Upper lobe of right lung (tissue), 1 donor: ENCODE results near the gene CLDN1. TPM values are rescaled to one million over a fixed set of nuclear protein-coding genes. Genes with fewer than 3 reads are reported as not detected.

ENCODE experiments used
- ATAC-seq: fragments of 200-7000 bp; cut with Tn5 transposase; one replicate; pipeline ENCODE4 v1.9.1; 2020; ENCODE audit warnings: mild to moderate bottlenecking, moderate library complexity
- DNase-seq: peaks from one replicate; pipeline ENCODE4 v3.0.0-alpha.2; 2020
- H3K27ac ChIP-seq: fragments of 200-600 bp; one replicate; pipeline ENCODE4 v1.8.0; 2022
- H3K27me3 ChIP-seq: fragments of 200-600 bp; one replicate; pipeline ENCODE4 v1.8.0; 2022; ENCODE audit warnings: mild to moderate bottlenecking
- H3K36me3 ChIP-seq: fragments of 200-600 bp; one replicate; pipeline ENCODE4 v1.8.0; 2022
- H3K4me1 ChIP-seq: fragments of 200-600 bp; one replicate; pipeline ENCODE4 v1.8.0; 2022
- H3K4me3 ChIP-seq: fragments of 200-600 bp; one replicate; pipeline ENCODE4 v1.8.0; 2022; ENCODE audit warnings: mild to moderate bottlenecking
- H3K9me3 ChIP-seq: fragments of 200-600 bp; one replicate; pipeline ENCODE4 v1.8.0; 2022
- intact Hi-C: fragments of 100-400 bp; cut with DNase I; formaldehyde crosslinking; loops from one replicate; pipeline ENCODE4 v1.11.0; 2022
- total RNA-seq: library from RNA; stranded (reverse); fragmentation: NEBNext Ultra II Directional; extraction: Animal tissue kit (Norgen Biotek cat#: 25700); gene quantifications from one replicate; pipeline ENCODE4 v1.2.1, GENCODE V29; 2021
- TF ChIP-seq, protein P1 (sequence below): fragments of 200-600 bp; IDR thresholded peaks from one replicate; pipeline ENCODE4 v1.8.0; 2022; ENCODE audit warnings: antibody characterized with exemption
- donor health status: DM: no; HTN: yes; CAD: no; lungs with severe emphysema.

Gene CLDN1
- total RNA-seq, 1 donor from 2014 or later: 14.6 TPM

DNA sequence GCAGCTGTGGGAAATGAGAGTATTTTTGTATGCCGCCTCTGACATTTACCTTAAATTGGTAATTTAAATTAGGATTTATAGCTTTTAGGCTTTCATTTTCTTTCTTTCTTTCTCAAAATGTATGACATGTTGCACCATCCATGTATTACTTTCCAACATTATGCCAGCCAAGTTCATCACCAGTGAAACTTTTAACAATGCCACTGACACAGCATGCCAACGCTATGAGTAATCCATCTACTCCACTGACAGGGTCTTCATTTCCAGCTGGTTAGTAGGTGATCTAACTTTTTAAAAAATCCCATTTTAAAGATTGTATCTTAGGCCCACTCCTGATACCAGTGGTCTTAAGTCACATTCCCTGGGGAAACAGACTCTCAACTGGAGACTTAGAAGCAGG, 43.9 kb upstream of the CLDN1 start:
- TF ChIP-seq, protein P1, sequence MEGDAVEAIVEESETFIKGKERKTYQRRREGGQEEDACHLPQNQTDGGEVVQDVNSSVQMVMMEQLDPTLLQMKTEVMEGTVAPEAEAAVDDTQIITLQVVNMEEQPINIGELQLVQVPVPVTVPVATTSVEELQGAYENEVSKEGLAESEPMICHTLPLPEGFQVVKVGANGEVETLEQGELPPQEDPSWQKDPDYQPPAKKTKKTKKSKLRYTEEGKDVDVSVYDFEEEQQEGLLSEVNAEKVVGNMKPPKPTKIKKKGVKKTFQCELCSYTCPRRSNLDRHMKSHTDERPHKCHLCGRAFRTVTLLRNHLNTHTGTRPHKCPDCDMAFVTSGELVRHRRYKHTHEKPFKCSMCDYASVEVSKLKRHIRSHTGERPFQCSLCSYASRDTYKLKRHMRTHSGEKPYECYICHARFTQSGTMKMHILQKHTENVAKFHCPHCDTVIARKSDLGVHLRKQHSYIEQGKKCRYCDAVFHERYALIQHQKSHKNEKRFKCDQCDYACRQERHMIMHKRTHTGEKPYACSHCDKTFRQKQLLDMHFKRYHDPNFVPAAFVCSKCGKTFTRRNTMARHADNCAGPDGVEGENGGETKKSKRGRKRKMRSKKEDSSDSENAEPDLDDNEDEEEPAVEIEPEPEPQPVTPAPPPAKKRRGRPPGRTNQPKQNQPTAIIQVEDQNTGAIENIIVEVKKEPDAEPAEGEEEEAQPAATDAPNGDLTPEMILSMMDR: no peak
- intact Hi-C loops: no loop called here
- Histone ChIP-seq H3K4me1 (no peaks in the 10 kb centered on the region), H3K9me3 (no peaks in the 10 kb centered on the region), H3K27me3 (no peaks in the 10 kb centered on the region), H3K27ac (no peak overlapping the region), H3K4me3 (no peak overlapping the region), H3K36me3 (no peaks in the 10 kb centered on the region)
- DNase-seq (no peak), ATAC-seq (no peak)

DNA sequence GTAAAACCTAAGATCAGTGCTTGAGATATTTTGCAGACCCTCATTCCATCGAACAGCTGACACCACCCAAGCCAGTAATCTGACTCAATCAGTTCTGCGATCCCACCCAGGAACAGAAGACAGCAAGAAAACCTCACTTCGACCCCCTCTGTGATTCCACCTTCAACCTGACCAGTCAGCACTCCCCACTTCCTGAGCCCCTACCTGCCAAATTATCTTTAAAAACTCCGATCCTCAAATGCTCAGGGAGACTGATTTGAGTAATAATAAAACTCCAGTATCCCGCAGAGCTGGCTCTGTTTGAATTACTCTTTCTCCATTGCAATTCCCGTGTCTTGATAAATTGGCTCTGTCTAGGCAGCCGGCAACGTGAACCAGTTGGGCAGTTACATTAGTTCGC, 40.0 kb upstream of the CLDN1 start:
- TF ChIP-seq, protein P1: no peak

DNA sequence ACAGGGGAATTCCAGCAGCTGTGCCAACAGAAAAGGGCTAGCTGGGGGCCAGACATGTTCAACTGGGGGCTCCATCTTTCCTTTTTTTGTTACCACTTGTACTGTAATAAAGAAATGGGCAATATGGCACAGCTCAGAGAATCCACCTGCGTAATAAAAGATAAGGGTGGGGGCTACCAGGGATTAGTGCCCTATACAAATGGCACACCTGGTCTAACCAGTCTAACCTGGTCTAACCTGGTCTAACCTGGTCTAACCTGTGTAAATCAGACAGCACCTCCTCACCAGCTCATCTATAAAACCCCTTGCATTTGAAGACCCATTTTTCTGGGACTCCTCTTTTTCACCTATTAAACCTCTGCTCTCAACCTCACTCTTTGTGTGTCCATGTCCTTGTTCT, 39.5 kb upstream of the CLDN1 start:
- no peaks in the 10 kb centered on the region for H3K4me1 ChIP-seq
- H3K9me3 ChIP-seq: no peaks in the 10 kb centered on the region
- no peak overlapping the region for H3K27ac ChIP-seq
- DNase-seq: no peak
- no peak overlapping the region for H3K4me3 ChIP-seq
- TF ChIP-seq, protein P1: no peak
- H3K27me3 ChIP-seq: no peaks in the 10 kb centered on the region
- ATAC-seq: no peak
- H3K36me3 ChIP-seq: no peaks in the 10 kb centered on the region
- intact Hi-C loops: no loop called here

More for the DNA sequence above, 40.0 kb upstream of the CLDN1 start:
- Histone ChIP-seq H3K27ac (no peak overlapping the region), H3K36me3 (no peaks in the 10 kb centered on the region), H3K4me3 (no peak overlapping the region), H3K4me1 (no peaks in the 10 kb centered on the region), H3K9me3 (no peaks in the 10 kb centered on the region), H3K27me3 (no peaks in the 10 kb centered on the region)
- DNase-seq (no peak), ATAC-seq (no peak)
- intact Hi-C loops: no loop called here

DNA sequence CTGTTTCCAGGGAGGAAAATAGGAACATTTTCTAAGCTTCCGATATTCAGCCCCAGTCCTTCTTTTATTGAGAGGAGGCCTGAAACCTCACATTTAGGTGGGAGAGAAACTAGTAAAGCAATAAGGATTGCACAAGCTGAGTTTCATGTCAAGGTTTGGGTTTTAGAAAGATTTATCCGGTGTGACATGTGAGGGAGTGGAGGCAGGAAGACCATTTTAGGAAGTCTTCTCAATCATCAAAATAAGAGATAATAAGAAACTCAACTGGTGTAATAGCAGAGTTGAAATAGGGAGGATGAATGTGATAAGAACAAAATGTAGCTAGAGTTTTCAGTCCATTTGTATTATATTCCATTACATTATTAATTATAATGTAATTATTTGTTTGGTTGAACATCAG, 38.0 kb upstream of the CLDN1 start:
- DNase-seq: no peak
- no peak for ATAC-seq

DNA sequence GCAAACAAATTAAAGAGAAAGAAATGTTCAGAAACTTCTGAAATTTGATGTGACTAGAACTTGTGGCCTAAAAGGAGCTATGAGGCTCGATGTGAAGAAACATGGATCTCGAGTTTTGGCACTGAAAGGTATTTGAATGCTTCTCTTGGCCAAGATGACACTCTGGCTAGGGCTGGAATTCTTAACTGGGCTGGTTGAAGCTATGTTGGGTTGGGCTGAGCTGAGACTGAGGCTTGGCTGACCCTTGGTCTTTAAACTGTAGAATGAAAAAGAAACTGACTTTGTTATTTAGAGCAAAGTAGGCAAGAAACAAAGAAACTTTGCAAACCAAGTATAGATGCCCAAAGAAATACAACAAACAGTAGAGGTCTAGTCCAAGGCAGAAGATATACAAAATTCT, 37.6 kb upstream of the CLDN1 start:
- H3K4me3 ChIP-seq: no peak overlapping the region
- no peaks in the 10 kb centered on the region for H3K4me1 ChIP-seq
- TF ChIP-seq, protein P1: no peak
- ATAC-seq (no peak), DNase-seq (no peak)
- no peaks in the 10 kb centered on the region for H3K36me3 ChIP-seq
- no peaks in the 10 kb centered on the region for H3K27me3 ChIP-seq
- no peak overlapping the region for H3K27ac ChIP-seq
- no peaks in the 10 kb centered on the region for H3K9me3 ChIP-seq
- intact Hi-C loops: no loop called here

More for the DNA sequence above, 38.0 kb upstream of the CLDN1 start:
- intact Hi-C loops: no loop called here
- Histone ChIP-seq H3K4me1 (no peaks in the 10 kb centered on the region), H3K9me3 (no peaks in the 10 kb centered on the region), H3K36me3 (no peaks in the 10 kb centered on the region), H3K4me3 (no peak overlapping the region), H3K27me3 (no peaks in the 10 kb centered on the region), H3K27ac (no peak overlapping the region)
- TF ChIP-seq, protein P1: no peak

DNA sequence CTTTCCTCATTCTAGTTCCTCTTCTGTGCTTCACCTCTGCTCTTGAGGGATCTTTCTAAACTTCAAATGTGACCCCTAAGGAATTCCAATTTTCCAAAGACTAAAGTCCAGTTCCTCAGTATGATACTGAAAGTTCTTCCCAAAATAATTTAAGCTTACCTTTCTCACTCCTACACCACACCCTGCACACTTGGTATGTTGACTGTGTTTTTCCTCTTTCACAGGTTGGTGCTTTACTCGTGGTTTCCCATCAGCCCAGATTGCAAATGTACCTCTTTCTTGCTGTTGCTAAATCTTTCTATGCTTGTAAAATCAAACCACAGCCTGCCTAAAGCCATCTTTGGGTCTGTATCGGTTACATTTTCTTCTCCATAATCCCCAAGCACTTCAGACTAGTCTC, 35.2 kb upstream of the CLDN1 start:
- intact Hi-C loops: no loop called here
- DNase-seq (no peak), ATAC-seq (no peak)
- Histone ChIP-seq H3K36me3 (no peaks in the 10 kb centered on the region), H3K27me3 (no peaks in the 10 kb centered on the region), H3K4me3 (no peak overlapping the region), H3K27ac (no peak overlapping the region), H3K9me3 (no peaks in the 10 kb centered on the region), H3K4me1 (no peaks in the 10 kb centered on the region)
- TF ChIP-seq, protein P1: no peak
